GM19328 (cell line): ENCODE measurements around the gene UBAC2.
"Not testable (repeated sequence)": the region's sequence is repeated elsewhere in the genome, so short reads cannot be mapped to it uniquely, and the experiment has no call there.

ENCODE experiments used
- ATAC-seq: cut with Tn5 transposase; IDR thresholded peaks from one replicate; pipeline ENCODE4 v1.9.1; 2021; ENCODE audit warnings: mild to moderate bottlenecking, moderate library complexity; ENCODE audit not compliant: unreplicated experiment

The UBAC2 gene

DNA sequence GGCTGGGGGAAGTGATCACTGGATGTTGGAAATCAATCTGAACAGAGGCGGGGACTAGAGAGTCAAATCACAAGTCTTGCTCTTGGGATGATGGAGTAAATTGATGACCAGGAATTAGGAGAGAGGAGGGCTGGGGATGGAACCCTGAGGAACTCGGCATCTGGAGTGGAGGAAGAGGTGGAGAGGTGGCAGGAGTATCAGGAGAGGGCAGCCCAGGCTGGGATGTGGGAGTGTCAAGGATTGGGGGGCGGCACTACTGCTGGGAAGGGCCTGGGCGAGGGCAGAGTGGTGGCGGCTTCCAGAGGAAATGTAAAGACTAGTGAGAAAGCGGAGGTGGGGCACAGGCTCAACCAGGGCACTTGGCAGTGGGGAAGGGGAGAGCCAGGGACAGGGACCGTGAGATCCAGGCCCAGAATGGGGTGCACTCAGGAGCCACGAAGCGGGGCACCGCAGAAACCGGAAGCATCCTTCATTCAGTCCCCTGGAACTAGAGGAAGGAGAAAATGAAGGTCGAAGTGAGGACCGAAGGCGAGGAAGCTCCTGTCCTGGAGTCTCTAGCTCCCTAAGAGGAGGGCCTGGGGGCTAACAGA is 187.8 kb downstream of the UBAC2 start:
- no peak for ATAC-seq

DNA sequence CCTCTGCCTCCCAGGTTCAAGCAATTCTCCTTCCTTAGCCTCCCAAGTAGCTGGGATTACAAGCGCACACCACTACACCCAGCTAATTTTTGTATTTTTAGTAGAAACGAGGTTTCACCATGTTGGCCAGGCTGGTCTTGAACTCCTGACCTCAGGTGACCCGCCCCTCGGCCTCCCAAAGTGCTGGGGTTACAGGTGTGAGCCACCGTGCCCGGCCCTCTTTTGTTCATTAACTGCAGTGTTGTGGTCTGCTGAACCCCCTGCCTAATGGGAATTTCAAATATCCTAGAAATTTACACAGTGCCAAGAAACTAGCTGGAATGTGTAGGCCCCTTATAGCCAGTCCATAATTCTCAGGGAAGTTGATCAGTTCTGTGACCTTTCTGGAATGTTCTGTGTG is 188.4 kb downstream of the UBAC2 start:
- ATAC-seq, result not testable (repeated sequence)

DNA sequence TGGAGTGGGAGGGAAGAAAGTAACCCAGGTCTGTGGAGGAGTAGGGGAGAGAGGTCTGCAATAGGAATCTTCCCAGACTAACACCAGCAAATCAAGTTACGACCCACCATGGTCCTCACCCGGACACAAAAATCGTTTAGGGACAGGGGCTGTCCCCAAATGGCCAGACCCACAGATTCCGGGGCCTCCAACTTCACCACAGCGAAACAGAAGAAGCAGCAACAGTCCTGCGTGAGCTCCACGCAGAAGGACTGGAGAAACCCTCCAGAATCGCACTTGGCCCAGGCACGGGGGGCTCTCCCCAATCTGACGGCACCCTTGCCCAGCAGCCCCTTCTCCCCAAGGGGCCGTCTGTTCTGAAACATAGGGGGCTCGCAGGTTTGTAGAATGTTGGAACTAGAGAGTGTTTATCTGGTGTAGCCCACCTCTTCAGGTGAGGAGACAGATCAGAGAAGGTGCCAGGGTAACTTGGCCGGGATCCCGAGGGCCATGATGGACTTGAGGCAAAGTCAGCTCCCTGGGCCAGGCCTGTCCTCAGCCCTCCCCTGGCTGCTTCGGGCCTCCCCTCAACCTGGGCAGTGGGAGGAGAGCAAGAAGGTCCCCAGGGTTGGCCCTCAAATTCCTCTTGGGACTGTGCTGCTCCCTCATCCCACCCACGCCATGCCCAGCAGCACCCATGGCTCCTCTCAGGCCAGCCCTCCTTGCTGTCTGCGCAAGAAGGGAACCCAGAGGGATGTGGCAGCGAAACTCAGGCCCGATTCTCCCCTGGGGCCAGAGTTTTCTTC is 189.1 kb downstream of the UBAC2 start:
- no peak for ATAC-seq

DNA sequence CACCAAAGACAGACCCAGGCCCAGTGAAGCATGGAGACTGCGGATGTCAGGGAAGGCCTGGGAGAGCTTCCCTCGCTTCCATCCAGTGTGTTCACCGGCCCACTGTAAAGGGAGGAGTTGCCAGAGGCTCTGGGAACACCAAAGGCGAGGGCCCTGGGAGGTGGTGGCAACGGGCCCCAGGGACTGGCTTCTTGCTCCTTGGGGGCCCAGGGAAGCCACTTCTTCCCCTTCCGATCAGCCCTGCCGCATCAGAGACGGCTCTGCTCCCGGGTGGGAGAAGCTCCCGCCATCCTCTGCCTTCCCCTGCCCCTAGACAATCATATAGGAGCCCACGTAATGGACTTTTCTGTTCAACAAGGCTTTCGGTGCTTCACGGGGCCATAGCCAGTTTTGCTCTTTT is 189.9 kb downstream of the UBAC2 start:
- no peak for ATAC-seq

DNA sequence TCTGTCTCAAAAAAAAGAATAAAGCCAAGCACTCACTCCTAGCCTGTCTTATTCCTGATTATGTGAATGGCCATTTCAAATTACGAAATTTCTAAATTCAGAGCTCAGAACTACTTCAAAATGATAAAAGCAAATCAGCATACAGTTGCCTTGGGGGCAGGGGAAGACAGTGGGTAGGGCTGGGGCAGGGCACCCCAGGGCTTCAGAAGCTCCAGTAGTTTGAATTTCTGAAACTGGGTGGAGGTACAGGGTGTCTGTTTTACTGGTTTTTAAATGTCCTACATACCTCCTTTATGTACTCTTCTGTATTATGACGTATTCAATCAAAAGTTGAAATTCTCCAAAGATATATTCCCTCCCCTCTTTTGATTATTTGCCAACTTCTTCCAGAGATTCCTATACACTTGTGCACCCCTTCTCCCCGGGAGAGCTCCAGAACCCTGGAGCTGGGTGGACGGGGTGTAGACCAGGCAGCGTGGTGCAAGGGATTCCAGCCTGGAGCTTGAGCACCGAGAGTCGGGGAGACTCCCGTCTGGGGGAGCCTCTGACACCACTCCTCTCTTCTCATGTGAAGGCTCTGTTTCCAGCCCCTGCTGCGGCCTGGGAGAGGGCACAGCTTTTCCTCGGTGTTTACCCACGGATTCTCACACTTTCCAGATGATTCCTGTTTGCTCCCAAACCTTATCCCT is 191.3 kb downstream of the UBAC2 start:
- ATAC-seq, result no peak

DNA sequence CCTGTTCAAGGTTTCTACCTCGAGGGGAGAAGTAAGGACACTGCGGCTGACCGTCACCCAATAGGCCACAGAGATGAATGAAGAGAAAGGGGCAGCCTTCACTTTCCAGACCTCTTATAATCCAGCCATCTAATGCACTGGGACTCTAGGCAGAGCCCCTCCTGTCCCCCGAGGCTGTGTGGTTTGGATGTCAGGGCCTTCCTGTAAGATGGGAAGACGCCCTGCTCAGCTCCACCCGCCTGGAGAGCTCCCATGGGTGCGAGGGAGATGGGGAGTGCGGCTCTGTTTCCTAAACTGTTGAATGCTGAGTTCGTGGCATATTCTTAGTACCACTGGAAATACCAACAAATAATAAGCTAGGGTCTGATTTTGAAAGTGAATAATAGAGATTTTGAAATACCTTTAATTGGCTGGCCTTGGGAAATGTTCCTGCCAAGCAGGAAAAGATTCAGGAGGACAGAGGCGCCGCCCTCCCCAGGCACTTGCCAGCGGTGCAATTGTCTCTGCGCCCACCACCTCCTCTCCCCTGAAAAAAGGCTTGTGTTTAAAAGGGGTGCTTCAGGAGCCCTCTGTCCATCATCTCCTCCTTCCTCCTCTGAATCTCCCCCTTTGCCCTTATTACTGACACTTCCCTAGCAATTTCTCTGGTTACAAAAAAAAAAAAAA is 191.9 kb downstream of the UBAC2 start:
- ATAC-seq, result no peak

DNA sequence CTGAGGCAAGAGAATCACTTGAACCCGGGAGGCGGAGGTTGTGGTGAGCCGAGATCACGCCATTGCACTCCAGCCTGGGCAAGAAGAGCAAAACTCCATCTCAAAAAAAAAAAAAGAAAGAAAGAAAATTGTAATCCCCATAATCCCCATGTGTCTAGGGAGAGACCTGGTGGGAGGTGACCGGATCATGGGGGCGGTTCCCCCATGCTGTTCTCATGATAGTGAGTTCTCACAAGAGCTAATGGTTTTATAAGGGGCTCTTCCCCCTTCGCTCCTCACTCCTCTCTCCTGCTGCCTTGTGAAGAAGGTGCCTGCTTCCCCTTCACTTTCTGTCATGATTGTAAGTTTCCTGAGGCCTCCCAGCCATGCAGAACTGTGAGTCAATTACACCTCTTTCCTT is 192.7 kb downstream of the UBAC2 start:
- ATAC-seq, result not testable (repeated sequence)

DNA sequence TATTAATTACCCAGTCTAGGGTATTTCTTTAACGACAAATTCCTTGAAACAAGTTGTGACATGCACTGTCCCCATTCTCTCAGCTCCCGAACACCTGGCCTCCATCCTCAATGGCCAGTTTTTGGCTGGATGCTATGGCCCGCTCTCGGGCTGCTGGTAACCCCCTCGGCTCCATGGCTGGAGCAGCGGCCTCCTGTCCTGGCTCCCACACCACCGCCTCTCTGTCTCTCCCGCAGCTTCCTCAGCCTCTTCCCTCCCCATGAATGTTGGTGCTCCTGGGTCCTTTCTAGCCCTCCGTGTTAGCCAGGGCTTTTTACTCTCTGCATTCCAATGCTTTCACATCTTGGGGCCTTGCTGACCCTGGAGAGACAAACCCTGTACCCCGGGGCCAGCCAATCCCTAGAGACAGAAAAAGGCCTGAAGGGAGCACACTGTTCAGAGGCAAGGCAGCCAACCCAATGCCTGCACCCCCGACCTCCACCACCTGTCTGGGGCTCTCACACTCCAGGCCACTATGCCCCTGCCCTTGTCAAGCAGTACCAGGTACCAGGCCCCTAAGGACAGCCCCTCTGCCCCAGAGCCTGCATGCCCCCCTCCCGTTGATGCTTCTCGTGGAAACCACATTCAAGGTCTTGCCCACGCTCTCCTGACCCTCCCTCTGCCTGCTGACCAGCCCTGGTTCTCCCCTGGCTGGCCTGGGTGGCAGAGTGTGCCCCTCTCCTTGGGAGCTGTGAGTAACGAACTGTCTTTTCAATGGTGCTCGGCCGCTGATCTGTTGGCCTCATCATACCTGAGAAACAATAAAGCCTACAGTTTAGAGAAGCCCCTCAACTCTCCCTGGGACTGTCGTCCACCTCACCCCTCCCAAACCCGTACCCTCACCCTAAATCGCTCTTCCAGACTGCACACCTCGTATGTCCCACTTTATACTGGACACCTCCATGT is 193.4 kb downstream of the UBAC2 start:
- no peak for ATAC-seq

DNA sequence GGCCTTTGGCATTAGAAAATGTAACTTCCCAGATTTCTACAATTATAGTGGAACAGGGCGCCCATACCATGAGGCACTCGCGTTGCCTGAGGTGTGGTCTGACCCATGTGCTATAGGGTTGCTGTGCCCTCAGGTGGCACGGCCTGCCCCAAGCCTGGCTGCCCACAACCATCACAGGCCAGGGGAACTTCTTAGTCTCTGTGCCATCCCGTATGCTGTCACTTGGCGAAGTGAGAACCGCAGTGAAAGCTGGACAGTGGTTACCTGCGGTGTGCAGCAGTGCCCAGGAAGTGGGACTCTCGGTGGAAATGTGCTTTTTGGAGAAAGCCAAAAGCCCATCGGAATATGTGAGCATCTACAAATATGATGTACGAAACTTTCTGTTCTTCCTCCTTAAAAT is 194.8 kb downstream of the UBAC2 start:
- ATAC-seq, result no peak

DNA sequence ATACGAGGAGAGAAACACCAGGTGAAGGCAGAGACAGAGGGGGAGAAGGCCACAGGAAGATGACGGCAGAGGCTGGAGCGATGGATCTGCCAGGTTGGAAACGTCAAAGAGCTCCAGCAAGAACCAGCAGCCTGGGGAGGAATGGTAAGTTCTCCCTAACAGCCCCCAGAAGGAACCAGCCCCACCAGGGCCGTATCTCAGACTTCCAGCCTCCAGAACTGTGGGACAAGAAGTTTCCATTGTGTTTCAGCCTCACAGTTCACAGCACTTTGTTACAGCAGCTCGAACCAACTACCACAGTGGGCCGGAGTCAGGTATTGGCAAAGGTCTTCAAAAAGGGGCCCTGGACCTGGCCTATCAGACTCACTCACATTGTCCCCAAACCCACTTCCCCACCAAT is 195.8 kb downstream of the UBAC2 start:
- no peak for ATAC-seq

DNA sequence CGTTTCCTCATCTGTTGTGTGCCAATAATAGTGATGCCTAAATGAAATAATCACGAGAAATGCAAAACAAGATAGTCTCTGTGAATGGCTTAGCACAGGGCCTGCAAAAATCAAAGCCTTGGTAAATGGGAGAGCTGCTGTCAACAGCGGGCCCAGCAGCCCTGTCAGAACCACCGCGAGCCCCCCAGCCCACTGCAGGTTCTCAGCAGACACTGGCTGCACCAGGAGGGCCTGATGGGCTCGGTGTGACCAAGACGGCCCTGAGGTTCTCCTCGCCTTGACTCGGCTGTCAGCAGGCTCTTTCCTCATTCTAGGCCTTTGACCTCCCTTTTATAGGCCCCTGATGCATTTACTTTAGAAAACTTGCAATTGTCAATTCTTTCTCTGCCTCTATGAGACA is 197.4 kb downstream of the UBAC2 start:
- ATAC-seq, result no peak

DNA sequence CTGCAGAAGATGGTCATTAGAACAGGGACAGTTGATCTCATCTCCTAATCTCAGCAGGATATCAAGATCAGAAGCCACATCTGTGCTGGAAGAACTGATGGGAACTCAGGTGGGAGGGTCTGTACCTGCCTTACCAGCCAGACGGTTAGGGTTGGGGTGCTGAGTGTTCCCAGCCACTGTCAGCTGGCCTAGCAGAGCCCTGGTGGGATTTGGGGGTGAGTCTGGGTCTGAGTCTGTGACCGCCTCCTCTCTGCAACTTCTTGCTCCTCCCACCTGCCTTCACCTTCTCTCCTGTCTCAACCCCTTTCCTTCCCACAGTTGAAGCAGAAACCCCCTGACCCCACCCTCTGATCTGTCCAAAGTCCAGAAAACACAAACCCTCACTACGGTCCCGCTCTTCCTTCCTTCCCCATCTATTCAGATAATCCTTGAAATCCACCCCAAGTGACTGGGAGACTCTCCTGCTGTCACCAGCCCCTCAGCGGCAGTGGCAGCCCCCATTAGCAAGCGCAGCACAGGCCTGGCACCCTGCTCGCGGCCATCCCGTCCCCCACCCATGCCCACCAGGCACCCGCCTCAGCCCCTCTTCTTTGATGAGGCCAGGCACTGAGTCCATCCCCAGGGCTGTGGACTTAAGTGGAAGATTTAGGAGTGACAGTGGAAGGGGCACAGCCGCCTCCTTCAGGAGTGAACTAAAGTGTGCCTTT is 198.4 kb downstream of the UBAC2 start:
- no peak for ATAC-seq

DNA sequence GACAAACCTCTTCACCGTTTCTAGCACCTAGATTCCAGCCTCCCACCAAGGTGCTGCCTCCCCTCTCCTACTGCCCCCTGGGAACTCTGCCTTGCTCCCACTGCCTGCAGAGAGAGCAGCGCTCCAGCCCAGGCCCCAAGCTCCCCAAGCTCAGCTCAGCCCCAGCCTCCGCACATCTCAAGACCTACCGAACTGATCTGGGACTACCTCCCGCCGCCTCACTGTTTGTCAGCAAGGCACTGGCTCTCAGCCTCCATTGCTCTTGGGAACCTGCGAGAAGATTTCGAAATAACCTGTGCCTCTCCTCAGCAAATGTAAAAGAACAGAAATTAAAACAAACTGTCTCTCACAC is 198.9 kb downstream of the UBAC2 start:
- ATAC-seq, result no peak

DNA sequence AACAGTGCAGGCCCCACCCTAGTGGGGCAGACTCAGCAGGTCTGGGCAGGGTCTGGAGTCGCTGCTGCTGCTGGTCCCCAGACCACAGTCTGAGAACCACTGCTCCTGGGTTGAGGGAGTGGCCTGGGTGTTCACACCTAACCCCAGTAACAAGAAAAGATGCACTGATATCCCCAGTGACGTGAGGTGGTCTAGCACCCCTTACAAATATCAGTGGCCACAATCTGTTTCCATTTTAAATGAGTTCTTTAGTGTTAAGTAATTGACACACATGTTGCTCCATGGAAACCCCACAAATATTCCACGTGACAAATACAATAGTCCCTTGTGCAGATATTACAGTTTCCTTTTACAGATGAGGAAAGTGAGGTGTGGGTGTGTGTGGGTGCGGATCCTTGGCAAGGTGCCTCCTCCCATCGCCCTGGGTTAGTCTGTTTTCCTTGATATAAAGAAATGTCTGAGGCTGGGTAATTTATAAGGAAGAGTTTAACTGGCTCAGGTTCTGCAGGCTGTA is 202.9 kb downstream of the UBAC2 start:
- no peak for ATAC-seq

DNA sequence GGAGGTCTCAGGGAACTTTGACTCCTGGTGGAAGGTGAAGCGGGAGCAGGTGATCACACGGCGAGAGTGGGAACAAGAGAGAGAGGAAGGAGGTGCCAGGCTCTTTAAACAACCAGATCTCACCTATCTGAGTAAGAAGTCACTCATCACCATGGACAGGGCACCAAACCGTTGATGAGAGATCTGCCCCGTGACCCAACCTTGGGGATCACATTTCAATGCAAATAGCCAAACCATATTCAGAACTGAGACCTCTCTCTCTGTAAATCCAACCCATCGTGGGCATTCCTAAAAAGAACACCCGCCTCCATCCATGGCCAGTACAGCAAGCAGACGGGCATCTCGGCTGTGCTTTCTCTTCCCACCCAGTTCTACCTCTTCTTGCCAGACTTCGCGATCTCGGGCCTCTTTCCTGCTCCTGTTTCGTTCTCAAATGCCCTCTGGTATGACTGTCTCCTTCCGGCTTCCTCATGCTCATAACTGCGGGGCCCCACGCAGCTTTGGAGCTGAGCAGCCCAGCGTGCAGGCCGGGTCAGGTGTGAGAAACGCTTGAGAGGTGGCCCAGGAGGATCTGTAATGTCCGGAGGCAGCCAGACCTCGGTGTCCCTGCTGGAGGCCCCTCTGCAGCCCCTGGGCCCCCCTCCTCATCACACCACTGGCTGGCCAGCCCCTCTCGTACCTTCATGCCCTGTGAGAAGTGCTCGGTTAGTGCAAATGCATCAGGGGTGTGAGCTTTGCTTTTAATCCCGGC is 203.5 kb downstream of the UBAC2 start:
- ATAC-seq, result no peak

DNA sequence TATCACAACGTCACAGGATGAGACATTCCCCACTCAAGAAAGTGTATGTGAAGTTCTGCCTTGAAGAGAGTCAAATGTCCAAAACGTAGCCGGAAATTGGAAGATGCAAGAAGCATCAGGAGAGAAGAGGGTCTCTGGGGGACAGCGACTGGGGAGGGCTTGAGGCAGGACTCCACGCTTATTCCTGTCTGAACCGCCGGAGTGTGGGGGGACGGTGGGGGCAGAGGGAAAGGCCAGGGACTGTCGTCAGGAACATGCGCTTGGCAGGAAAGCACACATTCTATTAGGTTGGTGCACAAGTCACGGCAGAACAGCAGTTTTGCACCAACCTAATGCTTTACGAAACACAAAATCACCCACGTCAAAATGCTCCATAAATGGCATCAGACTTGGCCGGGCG is 205.3 kb downstream of the UBAC2 start:
- ATAC-seq, result no peak

DNA sequence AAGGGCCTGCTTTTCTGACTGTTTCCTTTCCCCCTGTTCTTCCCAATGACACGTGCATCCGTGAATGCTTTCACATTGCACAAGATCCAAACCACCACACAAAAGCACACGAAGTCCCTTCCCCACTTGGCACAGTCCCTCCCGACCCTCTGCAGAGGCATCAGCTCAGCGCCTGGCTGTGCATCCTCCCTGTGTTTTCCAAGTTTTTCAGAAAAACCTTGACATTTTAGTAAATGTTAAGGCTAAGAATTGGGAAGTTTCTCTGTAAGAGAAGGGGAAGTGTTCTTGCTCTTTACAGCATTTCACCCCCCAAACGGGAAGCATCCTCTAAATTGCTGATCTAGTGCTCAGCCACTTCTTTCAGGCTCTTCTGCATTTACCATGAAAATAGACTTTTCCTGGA is 206.1 kb downstream of the UBAC2 start:
- ATAC-seq, result no peak

DNA sequence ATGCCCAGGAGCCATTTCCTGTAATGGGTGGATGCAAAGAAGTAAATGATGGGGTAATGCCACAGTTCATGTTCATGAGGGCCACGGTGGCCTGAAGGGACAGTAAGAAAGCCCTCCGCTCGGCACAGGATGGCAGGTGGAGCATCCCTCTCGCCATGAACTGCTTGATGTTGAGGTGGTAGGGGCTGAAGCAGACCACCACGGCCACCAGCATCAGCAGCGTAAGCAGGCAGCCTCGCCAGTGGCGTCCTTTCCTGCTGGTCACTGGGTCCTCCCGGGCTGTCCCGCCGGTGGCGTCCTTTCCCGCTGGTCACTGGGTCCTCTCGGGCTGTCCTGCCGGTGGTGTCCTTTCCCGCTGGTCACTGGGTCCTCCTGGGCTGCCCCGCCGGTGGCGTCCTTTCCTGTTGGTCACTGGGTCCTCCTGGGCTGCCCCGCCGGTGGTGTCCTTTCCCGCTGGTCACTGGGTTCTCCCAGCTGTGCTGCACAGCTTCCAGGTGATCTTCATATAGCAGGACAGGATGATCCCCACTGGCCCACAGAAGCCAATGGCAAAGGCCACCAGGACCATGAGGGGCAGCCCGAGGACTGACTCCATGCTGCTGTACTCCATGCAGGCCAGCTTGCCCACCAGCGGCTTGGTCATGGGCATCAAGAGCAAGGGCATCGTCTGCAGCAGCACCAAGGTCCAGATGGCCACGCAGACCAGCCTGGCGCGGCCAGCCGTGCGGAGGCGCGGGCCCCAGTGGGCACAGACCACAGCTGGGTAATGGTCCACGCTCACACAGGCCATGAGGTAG is 207.4 kb downstream of the UBAC2 start:
- no peak for ATAC-seq

DNA sequence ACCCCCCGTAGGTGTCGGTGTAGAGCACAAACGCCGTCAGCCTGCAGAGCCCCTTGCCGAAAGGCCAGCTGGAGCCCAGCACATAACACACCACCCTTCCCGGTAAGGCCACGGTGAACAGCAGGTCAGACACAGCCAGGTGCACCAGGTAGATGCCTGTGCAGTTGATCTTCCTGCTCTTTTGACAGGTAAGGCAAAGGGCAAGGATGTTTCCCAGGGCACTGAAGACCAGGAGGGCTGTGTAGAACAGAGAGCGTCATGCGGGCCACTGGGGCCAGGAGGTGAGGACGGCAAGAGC is 208.0 kb downstream of the UBAC2 start:
- ATAC-seq, result no peak
